GM12892 (cell line): ENCODE results near the gene LRPPRC.

Experiments
- POLR2A ChIP-seq: IDR thresholded peaks from 2 replicates; pipeline ENCODE4 v1.6.1; 2011; ENCODE audit warnings: low read depth, low read length, control low read depth
- POLR2AphosphoS5 ChIP-seq: IDR thresholded peaks from 2 replicates; pipeline ENCODE4 v1.6.1; 2011; ENCODE audit warnings: low read depth, low read length, control low read depth

- TF ChIP-seq POLR2AphosphoS5: no peak
- no peak for TF ChIP-seq POLR2A
These were observed 90.4 kb downstream of the LRPPRC start for GRCh38 chr2:43905371-43905803.
